MM.1S (cell line): ENCODE data around the gene SLC12A4.

Experiments used
- EZH2 ChIP-seq: fragments of 300-600 bp; sonication (generic); optimal IDR thresholded peaks from 2 replicates; pipeline ENCODE3; 2017; ENCODE audit warnings: low read depth, mild to moderate bottlenecking, antibody characterized with exemption, low read length, mixed read lengths
- EZH2phosphoT487 ChIP-seq: fragments of 300-600 bp; sonication (generic); IDR thresholded peaks from 2 replicates; pipeline ENCODE4 v1.6.1; 2018; ENCODE audit warnings: antibody characterized with exemption, low read length
- TF ChIP-seq, protein P1 (sequence below): fragments of 300-600 bp; sonication (generic); IDR thresholded peaks from 2 replicates; pipeline ENCODE4 v1.5.1; 2016; ENCODE audit warnings: antibody characterized with exemption, low read length, mixed read lengths

DNA sequence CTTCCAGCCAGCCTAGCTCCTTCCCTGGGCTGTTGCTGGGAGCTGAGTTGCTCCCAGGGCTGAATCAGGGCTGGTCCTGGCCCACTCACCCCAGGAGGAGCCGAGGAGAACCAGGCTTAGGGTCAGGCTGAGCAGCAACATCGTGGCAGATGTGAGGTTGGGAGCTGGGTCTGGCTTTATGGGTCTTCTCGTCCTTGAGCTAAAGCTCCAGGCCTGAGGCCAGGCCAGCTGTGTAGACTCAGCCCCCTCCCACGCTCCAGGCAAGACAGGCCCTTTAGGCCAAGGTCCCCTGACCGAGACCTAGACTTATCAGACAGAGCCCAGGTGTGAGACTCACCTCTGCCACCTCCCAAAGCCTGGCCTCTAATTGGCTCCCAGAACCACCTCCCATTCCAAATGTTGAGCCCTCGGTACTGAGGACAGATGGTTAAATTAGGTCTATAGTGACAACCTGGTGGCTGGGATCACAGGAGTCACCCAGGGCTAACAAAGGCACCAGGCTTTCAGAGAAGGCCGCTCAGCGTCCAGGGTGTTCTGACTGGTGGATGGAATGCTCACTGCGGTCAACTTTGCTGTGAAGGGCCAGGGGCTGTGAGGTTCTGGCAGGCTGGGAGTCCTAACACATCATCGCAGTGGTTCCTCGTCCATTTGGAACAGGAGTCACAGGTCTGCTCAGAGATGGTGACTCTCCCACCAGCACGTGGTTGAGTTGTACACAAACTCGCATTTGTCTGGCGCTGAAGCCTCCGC is 36.5 kb downstream of the SLC12A4 start, which contains the start of gene CTRL:
- TF ChIP-seq, protein P1, sequence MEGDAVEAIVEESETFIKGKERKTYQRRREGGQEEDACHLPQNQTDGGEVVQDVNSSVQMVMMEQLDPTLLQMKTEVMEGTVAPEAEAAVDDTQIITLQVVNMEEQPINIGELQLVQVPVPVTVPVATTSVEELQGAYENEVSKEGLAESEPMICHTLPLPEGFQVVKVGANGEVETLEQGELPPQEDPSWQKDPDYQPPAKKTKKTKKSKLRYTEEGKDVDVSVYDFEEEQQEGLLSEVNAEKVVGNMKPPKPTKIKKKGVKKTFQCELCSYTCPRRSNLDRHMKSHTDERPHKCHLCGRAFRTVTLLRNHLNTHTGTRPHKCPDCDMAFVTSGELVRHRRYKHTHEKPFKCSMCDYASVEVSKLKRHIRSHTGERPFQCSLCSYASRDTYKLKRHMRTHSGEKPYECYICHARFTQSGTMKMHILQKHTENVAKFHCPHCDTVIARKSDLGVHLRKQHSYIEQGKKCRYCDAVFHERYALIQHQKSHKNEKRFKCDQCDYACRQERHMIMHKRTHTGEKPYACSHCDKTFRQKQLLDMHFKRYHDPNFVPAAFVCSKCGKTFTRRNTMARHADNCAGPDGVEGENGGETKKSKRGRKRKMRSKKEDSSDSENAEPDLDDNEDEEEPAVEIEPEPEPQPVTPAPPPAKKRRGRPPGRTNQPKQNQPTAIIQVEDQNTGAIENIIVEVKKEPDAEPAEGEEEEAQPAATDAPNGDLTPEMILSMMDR: no peak
- no peak for TF ChIP-seq EZH2phosphoT487
- no peak for TF ChIP-seq EZH2
